WTC11 (cell line): ENCODE results near the gene ISL1. TPM values are rescaled to one million over a fixed set of nuclear protein-coding genes. Genes with fewer than 3 reads are reported as not detected.

Experiments used
- HMGA2 ChIP-seq: fragments of 250-450 bp; sonication (Bioruptor Pico); IDR thresholded peaks from 2 replicates; pipeline ENCODE4 v1.4.0; 2021; ENCODE audit warnings: mild to moderate bottlenecking, moderate library complexity
- NFYB ChIP-seq: sonication (generic); formaldehyde crosslinking; conservative IDR thresholded peaks from 2 replicates; pipeline ENCODE4 v1.8.0; 2022; ENCODE audit warnings: low read depth, missing genetic modification reagents
- OVOL2 ChIP-seq: fragments of 250-450 bp; sonication (Bioruptor Pico); IDR thresholded peaks from 2 replicates; pipeline ENCODE4 v1.9.0; 2021; ENCODE audit warnings: mild to moderate bottlenecking, borderline replicate concordance
- PRRX2 ChIP-seq: fragments of 250-450 bp; sonication (Bioruptor Pico); IDR thresholded peaks from 2 replicates; pipeline ENCODE4 v1.8.0; 2021; ENCODE audit warnings: mild to moderate bottlenecking
- ZNF263 ChIP-seq: sonication (generic); formaldehyde crosslinking; IDR thresholded peaks from 2 replicates; pipeline ENCODE4 v1.8.1; 2022; ENCODE audit warnings: low read depth, mild to moderate bottlenecking, moderate library complexity, missing genetic modification reagents
- ZNF317 ChIP-seq: sonication (generic); formaldehyde crosslinking; IDR thresholded peaks from 2 replicates; pipeline ENCODE4 v1.8.1; 2023; ENCODE audit warnings: low read depth, mild to moderate bottlenecking, moderate library complexity, missing genetic modification reagents, borderline replicate concordance
- total RNA-seq: library from RNA; stranded (reverse); gene quantifications from 3 replicates; pipeline ENCODE4 v1.2.3, GENCODE V29; 2021
- TF ChIP-seq, protein P1 (sequence below): sonication (generic); formaldehyde crosslinking; IDR thresholded peaks from 2 replicates; pipeline ENCODE4 v1.8.1; 2022; ENCODE audit warnings: mild to moderate bottlenecking, missing genetic modification reagents, moderate library complexity, borderline replicate concordance
- TF ChIP-seq, protein P2 (sequence below): fragments of 250-450 bp; sonication (Bioruptor Pico); IDR thresholded peaks from 2 replicates; pipeline ENCODE4 v1.8.0; 2021; ENCODE audit warnings: mild to moderate bottlenecking
- TF ChIP-seq, protein P3 (sequence below): sonication (generic); formaldehyde crosslinking; IDR thresholded peaks from 2 replicates; pipeline ENCODE4 v1.8.1; 2023; ENCODE audit warnings: mild to moderate bottlenecking, missing genetic modification reagents
- TF ChIP-seq, protein P4 (sequence below): sonication (generic); formaldehyde crosslinking; IDR thresholded peaks from 2 replicates; pipeline ENCODE4 v1.8.1; 2023; ENCODE audit warnings: mild to moderate bottlenecking, missing genetic modification reagents, moderate library complexity
- TF ChIP-seq, protein P5 (sequence below): fragments of 250-450 bp; sonication (Bioruptor Pico); IDR thresholded peaks from 2 replicates; pipeline ENCODE4 v1.9.0; 2021; ENCODE audit warnings: mild to moderate bottlenecking
- TF ChIP-seq, protein P6 (sequence below): sonication (generic); formaldehyde crosslinking; IDR thresholded peaks from 2 replicates; pipeline ENCODE4 v1.8.0; 2023; ENCODE audit warnings: missing genetic modification reagents, mild to moderate bottlenecking, borderline replicate concordance

The ISL1 gene
- total RNA-seq, 1 experiment from 2014 or later: not detected

DNA sequence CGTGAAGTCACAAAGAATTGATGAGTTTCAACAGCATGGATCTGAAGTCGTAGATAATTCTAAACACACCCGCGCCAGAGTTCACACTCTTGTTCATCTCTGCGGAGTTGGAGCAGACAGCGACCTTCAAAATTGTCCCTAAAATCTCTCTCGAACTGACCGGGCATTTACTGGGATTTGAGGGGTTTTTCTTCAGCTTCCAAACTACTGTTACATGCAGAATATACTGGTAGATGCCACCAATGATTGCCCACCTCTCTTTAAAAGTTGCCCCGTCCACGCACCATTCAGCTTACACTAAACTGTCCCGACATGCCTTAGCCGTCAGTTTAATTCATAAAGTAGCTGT is 5.2 kb upstream of the ISL1 start (continued):
- TF ChIP-seq, protein P1, sequence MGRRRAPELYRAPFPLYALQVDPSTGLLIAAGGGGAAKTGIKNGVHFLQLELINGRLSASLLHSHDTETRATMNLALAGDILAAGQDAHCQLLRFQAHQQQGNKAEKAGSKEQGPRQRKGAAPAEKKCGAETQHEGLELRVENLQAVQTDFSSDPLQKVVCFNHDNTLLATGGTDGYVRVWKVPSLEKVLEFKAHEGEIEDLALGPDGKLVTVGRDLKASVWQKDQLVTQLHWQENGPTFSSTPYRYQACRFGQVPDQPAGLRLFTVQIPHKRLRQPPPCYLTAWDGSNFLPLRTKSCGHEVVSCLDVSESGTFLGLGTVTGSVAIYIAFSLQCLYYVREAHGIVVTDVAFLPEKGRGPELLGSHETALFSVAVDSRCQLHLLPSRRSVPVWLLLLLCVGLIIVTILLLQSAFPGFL: no peak
- TF ChIP-seq, protein P2, sequence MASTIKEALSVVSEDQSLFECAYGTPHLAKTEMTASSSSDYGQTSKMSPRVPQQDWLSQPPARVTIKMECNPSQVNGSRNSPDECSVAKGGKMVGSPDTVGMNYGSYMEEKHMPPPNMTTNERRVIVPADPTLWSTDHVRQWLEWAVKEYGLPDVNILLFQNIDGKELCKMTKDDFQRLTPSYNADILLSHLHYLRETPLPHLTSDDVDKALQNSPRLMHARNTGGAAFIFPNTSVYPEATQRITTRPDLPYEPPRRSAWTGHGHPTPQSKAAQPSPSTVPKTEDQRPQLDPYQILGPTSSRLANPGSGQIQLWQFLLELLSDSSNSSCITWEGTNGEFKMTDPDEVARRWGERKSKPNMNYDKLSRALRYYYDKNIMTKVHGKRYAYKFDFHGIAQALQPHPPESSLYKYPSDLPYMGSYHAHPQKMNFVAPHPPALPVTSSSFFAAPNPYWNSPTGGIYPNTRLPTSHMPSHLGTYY (CRISPR knock-in tag): no peak
- TF ChIP-seq OVOL2 (CRISPR knock-in tag) (no peak), HMGA2 (CRISPR knock-in tag) (no peak), ZNF263 (CRISPR knock-in tag) (no peak), NFYB (CRISPR knock-in tag) (no peak), ZNF317 (CRISPR knock-in tag) (no peak), PRRX2 (CRISPR knock-in tag) (no peak)
- TF ChIP-seq, protein P3, sequence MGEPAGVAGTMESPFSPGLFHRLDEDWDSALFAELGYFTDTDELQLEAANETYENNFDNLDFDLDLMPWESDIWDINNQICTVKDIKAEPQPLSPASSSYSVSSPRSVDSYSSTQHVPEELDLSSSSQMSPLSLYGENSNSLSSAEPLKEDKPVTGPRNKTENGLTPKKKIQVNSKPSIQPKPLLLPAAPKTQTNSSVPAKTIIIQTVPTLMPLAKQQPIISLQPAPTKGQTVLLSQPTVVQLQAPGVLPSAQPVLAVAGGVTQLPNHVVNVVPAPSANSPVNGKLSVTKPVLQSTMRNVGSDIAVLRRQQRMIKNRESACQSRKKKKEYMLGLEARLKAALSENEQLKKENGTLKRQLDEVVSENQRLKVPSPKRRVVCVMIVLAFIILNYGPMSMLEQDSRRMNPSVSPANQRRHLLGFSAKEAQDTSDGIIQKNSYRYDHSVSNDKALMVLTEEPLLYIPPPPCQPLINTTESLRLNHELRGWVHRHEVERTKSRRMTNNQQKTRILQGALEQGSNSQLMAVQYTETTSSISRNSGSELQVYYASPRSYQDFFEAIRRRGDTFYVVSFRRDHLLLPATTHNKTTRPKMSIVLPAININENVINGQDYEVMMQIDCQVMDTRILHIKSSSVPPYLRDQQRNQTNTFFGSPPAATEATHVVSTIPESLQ: no peak
- TF ChIP-seq, protein P4, sequence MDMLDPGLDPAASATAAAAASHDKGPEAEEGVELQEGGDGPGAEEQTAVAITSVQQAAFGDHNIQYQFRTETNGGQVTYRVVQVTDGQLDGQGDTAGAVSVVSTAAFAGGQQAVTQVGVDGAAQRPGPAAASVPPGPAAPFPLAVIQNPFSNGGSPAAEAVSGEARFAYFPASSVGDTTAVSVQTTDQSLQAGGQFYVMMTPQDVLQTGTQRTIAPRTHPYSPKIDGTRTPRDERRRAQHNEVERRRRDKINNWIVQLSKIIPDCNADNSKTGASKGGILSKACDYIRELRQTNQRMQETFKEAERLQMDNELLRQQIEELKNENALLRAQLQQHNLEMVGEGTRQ: no peak
- TF ChIP-seq, protein P5, sequence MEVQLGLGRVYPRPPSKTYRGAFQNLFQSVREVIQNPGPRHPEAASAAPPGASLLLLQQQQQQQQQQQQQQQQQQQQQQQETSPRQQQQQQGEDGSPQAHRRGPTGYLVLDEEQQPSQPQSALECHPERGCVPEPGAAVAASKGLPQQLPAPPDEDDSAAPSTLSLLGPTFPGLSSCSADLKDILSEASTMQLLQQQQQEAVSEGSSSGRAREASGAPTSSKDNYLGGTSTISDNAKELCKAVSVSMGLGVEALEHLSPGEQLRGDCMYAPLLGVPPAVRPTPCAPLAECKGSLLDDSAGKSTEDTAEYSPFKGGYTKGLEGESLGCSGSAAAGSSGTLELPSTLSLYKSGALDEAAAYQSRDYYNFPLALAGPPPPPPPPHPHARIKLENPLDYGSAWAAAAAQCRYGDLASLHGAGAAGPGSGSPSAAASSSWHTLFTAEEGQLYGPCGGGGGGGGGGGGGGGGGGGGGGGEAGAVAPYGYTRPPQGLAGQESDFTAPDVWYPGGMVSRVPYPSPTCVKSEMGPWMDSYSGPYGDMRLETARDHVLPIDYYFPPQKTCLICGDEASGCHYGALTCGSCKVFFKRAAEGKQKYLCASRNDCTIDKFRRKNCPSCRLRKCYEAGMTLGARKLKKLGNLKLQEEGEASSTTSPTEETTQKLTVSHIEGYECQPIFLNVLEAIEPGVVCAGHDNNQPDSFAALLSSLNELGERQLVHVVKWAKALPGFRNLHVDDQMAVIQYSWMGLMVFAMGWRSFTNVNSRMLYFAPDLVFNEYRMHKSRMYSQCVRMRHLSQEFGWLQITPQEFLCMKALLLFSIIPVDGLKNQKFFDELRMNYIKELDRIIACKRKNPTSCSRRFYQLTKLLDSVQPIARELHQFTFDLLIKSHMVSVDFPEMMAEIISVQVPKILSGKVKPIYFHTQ (CRISPR knock-in tag): no peak
- TF ChIP-seq, protein P6, sequence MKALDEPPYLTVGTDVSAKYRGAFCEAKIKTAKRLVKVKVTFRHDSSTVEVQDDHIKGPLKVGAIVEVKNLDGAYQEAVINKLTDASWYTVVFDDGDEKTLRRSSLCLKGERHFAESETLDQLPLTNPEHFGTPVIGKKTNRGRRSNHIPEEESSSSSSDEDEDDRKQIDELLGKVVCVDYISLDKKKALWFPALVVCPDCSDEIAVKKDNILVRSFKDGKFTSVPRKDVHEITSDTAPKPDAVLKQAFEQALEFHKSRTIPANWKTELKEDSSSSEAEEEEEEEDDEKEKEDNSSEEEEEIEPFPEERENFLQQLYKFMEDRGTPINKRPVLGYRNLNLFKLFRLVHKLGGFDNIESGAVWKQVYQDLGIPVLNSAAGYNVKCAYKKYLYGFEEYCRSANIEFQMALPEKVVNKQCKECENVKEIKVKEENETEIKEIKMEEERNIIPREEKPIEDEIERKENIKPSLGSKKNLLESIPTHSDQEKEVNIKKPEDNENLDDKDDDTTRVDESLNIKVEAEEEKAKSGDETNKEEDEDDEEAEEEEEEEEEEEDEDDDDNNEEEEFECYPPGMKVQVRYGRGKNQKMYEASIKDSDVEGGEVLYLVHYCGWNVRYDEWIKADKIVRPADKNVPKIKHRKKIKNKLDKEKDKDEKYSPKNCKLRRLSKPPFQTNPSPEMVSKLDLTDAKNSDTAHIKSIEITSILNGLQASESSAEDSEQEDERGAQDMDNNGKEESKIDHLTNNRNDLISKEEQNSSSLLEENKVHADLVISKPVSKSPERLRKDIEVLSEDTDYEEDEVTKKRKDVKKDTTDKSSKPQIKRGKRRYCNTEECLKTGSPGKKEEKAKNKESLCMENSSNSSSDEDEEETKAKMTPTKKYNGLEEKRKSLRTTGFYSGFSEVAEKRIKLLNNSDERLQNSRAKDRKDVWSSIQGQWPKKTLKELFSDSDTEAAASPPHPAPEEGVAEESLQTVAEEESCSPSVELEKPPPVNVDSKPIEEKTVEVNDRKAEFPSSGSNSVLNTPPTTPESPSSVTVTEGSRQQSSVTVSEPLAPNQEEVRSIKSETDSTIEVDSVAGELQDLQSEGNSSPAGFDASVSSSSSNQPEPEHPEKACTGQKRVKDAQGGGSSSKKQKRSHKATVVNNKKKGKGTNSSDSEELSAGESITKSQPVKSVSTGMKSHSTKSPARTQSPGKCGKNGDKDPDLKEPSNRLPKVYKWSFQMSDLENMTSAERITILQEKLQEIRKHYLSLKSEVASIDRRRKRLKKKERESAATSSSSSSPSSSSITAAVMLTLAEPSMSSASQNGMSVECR (CRISPR knock-in tag): no peak
